GM18907 (cell line): ENCODE results near the gene RBPJL.

Source experiments
- ATAC-seq: cut with Tn5 transposase; IDR thresholded peaks from one replicate; pipeline ENCODE4 v1.9.1; 2021; ENCODE audit warnings: mild to moderate bottlenecking, moderate library complexity; ENCODE audit not compliant: unreplicated experiment

Gene RBPJL, protein sequence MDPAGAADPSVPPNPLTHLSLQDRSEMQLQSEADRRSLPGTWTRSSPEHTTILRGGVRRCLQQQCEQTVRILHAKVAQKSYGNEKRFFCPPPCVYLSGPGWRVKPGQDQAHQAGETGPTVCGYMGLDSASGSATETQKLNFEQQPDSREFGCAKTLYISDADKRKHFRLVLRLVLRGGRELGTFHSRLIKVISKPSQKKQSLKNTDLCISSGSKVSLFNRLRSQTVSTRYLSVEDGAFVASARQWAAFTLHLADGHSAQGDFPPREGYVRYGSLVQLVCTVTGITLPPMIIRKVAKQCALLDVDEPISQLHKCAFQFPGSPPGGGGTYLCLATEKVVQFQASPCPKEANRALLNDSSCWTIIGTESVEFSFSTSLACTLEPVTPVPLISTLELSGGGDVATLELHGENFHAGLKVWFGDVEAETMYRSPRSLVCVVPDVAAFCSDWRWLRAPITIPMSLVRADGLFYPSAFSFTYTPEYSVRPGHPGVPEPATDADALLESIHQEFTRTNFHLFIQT

DNA sequence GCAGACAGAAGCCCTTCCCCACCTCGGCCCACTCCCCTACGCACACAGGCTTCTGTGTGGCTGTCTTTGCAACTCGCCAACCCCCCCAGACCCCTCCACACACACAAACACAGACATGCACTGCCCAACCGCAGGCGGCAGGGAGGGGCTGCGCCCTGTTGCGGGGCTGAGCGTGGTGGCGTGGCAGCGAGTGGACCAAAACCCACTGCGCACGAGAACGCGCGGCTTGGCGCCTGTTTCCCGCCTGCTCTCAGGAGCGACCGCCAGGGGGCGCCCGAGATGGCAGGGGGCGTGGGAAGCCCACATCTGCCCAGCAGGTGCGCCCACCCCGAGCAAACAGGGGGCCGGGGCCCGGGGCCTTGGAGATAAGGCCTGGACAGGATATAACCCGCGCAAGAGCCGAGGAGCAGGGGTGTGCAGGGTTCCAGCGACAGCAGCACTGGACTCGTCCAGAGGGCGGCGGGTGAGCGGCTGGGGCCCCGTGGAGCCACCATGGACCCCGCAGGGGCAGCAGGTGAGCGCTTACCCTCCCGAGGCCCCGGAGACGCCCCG lies at the start of gene RBPJL:
Gene RBPJL, plus strand, starts transcription at position 410 of the 552 bp plus-strand sequence. Its CDS starts 83 bp downstream, at position 493.
- no peak for ATAC-seq

- ATAC-seq = no peak
Measured at GRCh38 chr20:45257161-45257560, 49.5 kb upstream of the RBPJL start.

DNA sequence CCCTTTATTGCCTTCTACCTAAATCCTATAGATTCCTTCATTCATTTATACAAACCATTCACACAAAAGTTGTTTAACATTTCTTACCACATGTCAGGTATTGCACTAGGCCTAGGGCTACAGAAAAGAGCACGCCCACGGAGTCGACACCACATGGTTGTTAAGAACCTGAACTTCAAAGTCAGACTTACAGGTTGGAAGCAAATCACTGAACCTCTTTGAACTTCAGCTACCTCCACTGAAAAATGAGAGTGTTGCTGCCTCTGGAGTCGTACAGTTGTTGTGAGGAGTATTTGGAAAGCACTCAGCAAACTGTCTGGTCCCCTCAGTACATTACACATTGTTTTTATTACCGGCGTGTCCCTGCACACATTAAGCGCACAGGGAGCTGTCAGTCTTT lies 48.9 kb upstream of the RBPJL start:
- ATAC-seq = no peak

DNA sequence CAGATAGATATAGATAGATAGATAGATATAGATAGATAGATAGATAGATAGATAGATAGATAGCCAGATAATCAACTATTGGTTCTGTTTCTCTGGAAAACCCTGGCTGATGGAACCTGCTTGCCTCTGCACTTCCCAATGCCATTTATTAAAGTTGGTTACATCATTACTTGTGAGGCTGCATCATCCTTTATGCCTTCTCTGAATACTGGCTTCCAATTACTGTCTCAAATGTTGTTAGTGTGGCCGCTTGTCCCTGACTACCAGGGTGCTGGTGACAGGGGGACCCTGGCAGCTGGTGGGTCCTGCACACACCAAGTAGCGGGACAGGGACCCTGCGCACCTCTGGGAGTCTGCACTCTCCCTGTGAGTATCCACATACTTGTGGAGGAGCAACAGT lies 48.4 kb upstream of the RBPJL start:
- no peak for ATAC-seq

DNA sequence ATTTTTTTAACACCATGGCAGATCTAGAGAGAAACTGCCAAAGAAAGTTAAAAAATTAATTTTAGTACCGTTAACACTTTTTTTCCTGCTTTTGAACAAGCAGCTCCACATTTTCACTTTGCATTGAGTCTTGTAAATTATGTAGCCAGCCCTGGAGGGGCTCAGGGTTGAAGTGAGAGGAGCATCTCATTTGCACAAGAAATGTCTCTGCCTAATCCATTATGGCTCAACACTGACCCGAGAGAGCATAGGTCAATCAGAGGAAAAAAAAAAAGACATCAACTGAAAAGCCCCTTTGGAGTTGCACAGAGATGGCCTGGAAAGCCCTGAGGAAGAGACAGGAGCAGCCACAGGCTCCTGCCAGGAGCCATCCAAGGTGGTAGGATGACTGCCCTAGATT lies 48.0 kb upstream of the RBPJL start:
- no peak for ATAC-seq

GRCh38 chr20:45263556-45264266 lies 42.9 kb upstream of the RBPJL start:
- no peak for ATAC-seq

GRCh38 chr20:45266977-45267376 lies 39.7 kb upstream of the RBPJL start:
- no peak for ATAC-seq

GRCh38 chr20:45268531-45268930 lies 38.1 kb upstream of the RBPJL start:
- no peak for ATAC-seq

GRCh38 chr20:45269056-45269455 lies 37.6 kb upstream of the RBPJL start:
- no peak for ATAC-seq

GRCh38 chr20:45269754-45270270 lies 36.8 kb upstream of the RBPJL start:
- ATAC-seq = no peak

- no peak for ATAC-seq
Measured at GRCh38 chr20:45275338-45275737, 31.3 kb upstream of the RBPJL start.

GRCh38 chr20:45279992-45280391 lies 26.6 kb upstream of the RBPJL start:
- no peak for ATAC-seq

- no peak for ATAC-seq
Measured at GRCh38 chr20:45282700-45283550, 23.7 kb upstream of the RBPJL start.

- no peak for ATAC-seq
Measured at GRCh38 chr20:45283551-45284057, 23.0 kb upstream of the RBPJL start.

GRCh38 chr20:45288376-45288775 lies 18.3 kb upstream of the RBPJL start:
- ATAC-seq = no peak

DNA sequence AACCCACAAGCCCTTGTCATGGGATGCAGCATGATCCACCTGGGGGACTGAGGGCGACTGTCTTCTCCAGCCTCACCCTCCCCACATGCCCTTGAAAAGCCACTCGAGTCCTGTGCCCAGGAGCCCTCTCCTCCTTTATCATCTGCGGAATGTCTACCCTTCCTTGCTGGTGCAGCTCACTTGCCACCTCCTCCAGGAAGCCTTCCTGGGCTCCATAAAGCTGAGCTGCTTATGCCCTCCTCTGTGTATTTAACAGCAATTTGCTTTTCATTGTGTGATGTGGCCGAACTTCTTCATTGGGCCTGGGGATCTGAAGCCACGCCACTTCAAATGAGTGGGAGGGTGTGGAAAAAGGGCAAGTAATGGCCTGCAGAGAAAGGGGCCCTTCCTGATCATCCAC lies 17.8 kb upstream of the RBPJL start:
- no peak for ATAC-seq

DNA sequence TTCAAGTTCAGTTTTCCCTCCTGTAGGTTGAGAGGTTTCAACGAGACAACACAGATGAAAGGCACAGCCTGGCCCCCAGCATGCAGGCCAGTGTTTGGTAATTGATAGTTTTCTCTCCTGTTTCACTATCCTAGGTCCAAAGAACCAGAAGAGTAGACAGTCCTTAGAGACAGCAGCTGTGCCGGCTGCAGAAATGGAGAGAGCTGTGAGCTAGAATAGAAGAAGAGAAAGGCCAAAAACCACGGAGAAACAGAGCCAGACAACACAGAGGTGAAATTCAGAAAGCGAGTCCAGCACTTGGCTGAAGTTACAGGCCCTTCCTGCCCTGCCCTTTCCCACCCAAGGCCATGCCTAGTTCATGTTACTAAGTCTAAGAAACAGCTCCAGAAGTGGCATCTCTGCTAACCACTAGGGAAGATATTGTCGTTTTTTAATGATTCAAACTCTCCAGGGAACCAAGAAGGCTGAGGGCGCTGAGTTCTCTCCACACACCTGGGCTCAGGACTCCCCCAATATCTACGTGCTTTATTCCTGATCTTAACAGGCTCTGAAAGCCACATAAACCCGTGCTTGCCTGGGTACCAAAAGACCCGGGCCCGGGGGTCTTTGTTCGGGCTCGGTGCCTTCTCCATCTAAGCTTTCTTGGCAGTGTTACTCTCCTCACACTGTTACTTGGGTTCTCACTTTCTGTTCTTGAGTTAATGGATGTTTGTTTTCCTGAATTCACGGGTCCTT lies 16.5 kb upstream of the RBPJL start:
- no peak for ATAC-seq

GRCh38 chr20:45290677-45291355 lies 15.8 kb upstream of the RBPJL start:
- no peak for ATAC-seq

- no peak for ATAC-seq
Measured at GRCh38 chr20:45291526-45291925, 15.1 kb upstream of the RBPJL start.
